ENCODE results near the gene NHSL2. TPM values are rescaled to one million over a fixed set of nuclear protein-coding genes. Genes with fewer than 3 reads are reported as not detected.

NHSL2 gene
- total and polyA plus RNA-seq, 7 experiments from 2014 or later, result 0.18 to 17.0 (median 0.54) TPM

DNA sequence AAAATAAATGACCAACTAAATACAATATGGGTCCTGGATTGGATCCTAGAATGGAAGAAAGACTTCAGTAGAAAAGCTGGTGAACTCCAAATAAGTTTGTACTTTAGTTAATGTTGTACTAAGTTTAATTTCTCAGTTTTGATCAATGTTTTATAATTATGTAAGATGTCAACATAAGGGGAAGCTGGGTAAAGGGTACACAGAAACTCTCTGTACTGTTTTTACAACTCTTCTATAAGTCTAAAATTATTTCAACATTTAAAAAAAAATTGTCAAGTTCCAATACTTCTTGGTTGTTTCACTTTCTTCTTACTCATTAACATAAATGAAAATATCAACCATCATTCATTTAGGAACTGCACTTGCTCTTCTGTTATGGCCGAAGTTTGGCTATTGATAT is 88.9 kb downstream of the NHSL2 start:
- Histone ChIP-seq H3K4me1 (ENCODE audit: control insufficient read depth in 2 of 2, insufficient read depth in 2 of 2, low read length in 2 of 2) (no peaks in the 10 kb centered on the region), H3K27ac (ENCODE audit: low read depth, low read length) (no peak overlapping the region), H3K27me3 (ENCODE audit: control insufficient read depth in 2 of 2, insufficient read depth in 2 of 2, low read length in 2 of 2) (no peaks in the 10 kb centered on the region), H3K36me3 (ENCODE audit: control insufficient read depth in 2 of 3, insufficient read depth in 3 of 3, low read length in 3 of 3) (no peaks in the 10 kb centered on the region), H3K4me3 (ENCODE audit: low read length) (no peak overlapping the region), H3K9me3 (ENCODE audit: control insufficient read depth in 2 of 3, low read length in 3 of 3) (no peaks in the 10 kb centered on the region)
- CTCF ChIA-PET, result interaction anchor here (1.0 to 2.5 kb wide), 4 partner anchors 20 to 131 kb away, joined by 4 to 24 read pairs (median 5); no protein-coding TSS in a partner anchor
- Mint-ChIP-seq H3K27ac (no peak overlapping the region), H3K9me3 (no peaks in the 10 kb centered on the region), H3K4me1 (peaks cover 0 to 8% (median 0%) of the 10 kb centered on the region in 7 donors), H3K4me3 (no peak overlapping the region), H3K27me3 (peaks cover 0 to 26% (median 0%) of the 10 kb centered on the region in 5 donors), H3K36me3 (no peaks in the 10 kb centered on the region)
- intact Hi-C loops (cut with micrococcal nuclease), result loop anchor here (1.0 kb wide), 1 partner anchor 127 kb away; no protein-coding TSS in a partner anchor
- no peak for DNase-seq
- ATAC-seq, result no peak
- POLR2A ChIA-PET, result no interaction called here

DNA sequence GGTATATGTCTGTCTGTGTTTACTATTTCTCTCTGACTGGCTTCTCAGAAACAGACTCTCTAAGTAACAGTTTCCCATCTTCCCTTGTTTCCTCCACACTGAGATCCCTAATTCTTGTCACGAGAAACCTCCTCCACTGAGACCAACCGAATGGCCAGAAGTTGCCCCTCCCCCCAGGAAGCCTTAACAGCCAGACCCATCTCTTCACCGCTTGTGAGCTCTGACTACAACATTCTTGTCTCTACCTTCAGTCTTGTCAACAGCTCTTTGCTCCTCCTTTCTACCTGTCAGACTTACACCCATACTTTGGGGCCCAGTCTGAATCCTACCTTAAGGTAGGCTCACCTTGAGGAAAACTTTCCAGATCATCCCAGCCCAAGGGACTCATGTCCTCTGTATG is 90.8 kb downstream of the NHSL2 start:
- DNase-seq (no peak), ATAC-seq (no peak)
- Histone ChIP-seq H3K36me3 (ENCODE audit: control insufficient read depth in 2 of 3, insufficient read depth in 3 of 3, low read length in 3 of 3) (no peaks in the 10 kb centered on the region), H3K27me3 (ENCODE audit: control insufficient read depth in 2 of 2, insufficient read depth in 2 of 2, low read length in 2 of 2) (no peaks in the 10 kb centered on the region), H3K4me3 (ENCODE audit: low read length) (no peak overlapping the region), H3K27ac (ENCODE audit: low read depth, low read length) (no peak overlapping the region), H3K9me3 (ENCODE audit: control insufficient read depth in 2 of 3, low read length in 3 of 3) (no peaks in the 10 kb centered on the region), H3K4me1 (ENCODE audit: control insufficient read depth in 2 of 2, insufficient read depth in 2 of 2, low read length in 2 of 2) (no peaks in the 10 kb centered on the region)
- Mint-ChIP-seq H3K27me3 (peaks cover 0 to 24% (median 0%) of the 10 kb centered on the region in 5 donors), H3K4me1 (peaks cover 0 to 2% (median 0%) of the 10 kb centered on the region in 7 donors), H3K4me3 (no peak overlapping the region), H3K9me3 (no peaks in the 10 kb centered on the region), H3K27ac (no peak overlapping the region), H3K36me3 (no peaks in the 10 kb centered on the region)
- ChIA-PET CTCF (interaction anchor here (2.6 kb wide), 1 partner anchor 125 kb away, joined by 7 read pairs; no protein-coding TSS in a partner anchor), POLR2A (no interaction called here)
- intact Hi-C loops (cut with micrococcal nuclease), result no loop called here

DNA sequence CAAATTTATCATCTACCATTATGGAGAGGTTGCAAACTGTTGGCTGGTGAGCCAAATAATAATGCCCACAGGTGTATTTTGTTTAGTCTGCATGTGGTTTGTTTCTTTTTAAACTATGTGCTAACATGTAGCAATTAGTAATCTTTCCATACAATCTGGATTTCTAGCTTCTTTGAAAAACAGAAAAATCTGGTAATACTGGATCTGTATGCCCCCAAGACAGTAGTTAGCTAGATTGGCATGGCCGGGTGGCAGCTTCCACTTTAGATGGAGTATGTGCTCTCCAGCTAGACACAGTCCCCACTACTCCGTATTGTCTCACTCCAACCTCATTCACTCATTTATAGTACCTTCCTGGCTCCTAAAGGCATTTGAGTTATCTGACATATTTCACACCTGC is 91.3 kb downstream of the NHSL2 start:
- DNase-seq (no peak), ATAC-seq (no peak)
- ChIA-PET CTCF (interaction anchor here (2.6 kb wide), 1 partner anchor 124 kb away, joined by 7 read pairs; no protein-coding TSS in a partner anchor), POLR2A (no interaction called here)
- Histone ChIP-seq H3K4me1 (ENCODE audit: control insufficient read depth in 2 of 2, insufficient read depth in 2 of 2, low read length in 2 of 2) (no peaks in the 10 kb centered on the region), H3K27me3 (ENCODE audit: control insufficient read depth in 2 of 2, insufficient read depth in 2 of 2, low read length in 2 of 2) (no peaks in the 10 kb centered on the region), H3K36me3 (ENCODE audit: control insufficient read depth in 2 of 3, insufficient read depth in 3 of 3, low read length in 3 of 3) (no peaks in the 10 kb centered on the region), H3K9me3 (ENCODE audit: control insufficient read depth in 2 of 3, low read length in 3 of 3) (no peaks in the 10 kb centered on the region), H3K4me3 (ENCODE audit: low read length) (no peak overlapping the region), H3K27ac (ENCODE audit: low read depth, low read length) (no peak overlapping the region)
- Mint-ChIP-seq H3K4me1 (peaks cover 0 to 2% (median 0%) of the 10 kb centered on the region in 7 donors), H3K27ac (no peak overlapping the region), H3K9me3 (no peaks in the 10 kb centered on the region), H3K27me3 (peaks cover 0 to 24% (median 0%) of the 10 kb centered on the region in 5 donors), H3K4me3 (no peak overlapping the region), H3K36me3 (no peaks in the 10 kb centered on the region)
- intact Hi-C loops (cut with micrococcal nuclease), result no loop called here

DNA sequence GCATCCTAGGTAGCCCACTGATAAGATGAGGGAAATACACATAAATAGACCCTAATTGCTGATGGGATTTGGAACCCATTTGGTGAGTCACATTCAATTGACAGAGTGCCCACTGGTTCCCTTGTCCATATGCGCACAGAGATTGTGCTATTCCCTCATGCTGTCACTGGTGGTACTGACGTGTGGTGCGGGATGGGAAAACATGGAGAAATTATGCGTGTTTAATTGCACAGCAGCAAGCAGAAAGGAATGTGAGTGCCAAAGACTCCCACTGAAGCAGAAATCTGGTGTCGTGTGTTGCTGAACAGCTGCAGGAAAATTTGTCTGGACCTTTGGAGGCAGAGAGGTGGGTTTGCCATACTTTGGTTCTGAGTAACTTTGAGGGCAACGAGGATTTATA is 92.2 kb downstream of the NHSL2 start:
- no peaks in the 10 kb centered on the region for H3K4me1 ChIP-seq (ENCODE audit: control insufficient read depth in 2 of 2, insufficient read depth in 2 of 2, low read length in 2 of 2)
- Mint-ChIP-seq H3K9me3 (no peaks in the 10 kb centered on the region), H3K36me3 (no peaks in the 10 kb centered on the region), H3K4me3 (no peak overlapping the region), H3K27me3 (peaks cover 0 to 24% (median 0%) of the 10 kb centered on the region in 5 donors), H3K27ac (no peak overlapping the region), H3K4me1 (peaks cover 0 to 2% (median 0%) of the 10 kb centered on the region in 7 donors)
- no peaks in the 10 kb centered on the region for H3K27me3 ChIP-seq (ENCODE audit: control insufficient read depth in 2 of 2, insufficient read depth in 2 of 2, low read length in 2 of 2)
- no peak overlapping the region for H3K27ac ChIP-seq (ENCODE audit: low read depth, low read length)
- no peaks in the 10 kb centered on the region for H3K36me3 ChIP-seq (ENCODE audit: control insufficient read depth in 2 of 3, insufficient read depth in 3 of 3, low read length in 3 of 3)
- intact Hi-C loops (cut with micrococcal nuclease), result no loop called here
- CTCF ChIA-PET, result interaction anchor here (2.6 kb wide), 1 partner anchor 123 kb away, joined by 7 read pairs; no protein-coding TSS in a partner anchor
- no peaks in the 10 kb centered on the region for H3K9me3 ChIP-seq (ENCODE audit: control insufficient read depth in 2 of 3, low read length in 3 of 3)
- no peak overlapping the region for H3K4me3 ChIP-seq (ENCODE audit: low read length)
- DNase-seq (no peak), ATAC-seq (no peak)
- POLR2A ChIA-PET, result no interaction called here

DNA sequence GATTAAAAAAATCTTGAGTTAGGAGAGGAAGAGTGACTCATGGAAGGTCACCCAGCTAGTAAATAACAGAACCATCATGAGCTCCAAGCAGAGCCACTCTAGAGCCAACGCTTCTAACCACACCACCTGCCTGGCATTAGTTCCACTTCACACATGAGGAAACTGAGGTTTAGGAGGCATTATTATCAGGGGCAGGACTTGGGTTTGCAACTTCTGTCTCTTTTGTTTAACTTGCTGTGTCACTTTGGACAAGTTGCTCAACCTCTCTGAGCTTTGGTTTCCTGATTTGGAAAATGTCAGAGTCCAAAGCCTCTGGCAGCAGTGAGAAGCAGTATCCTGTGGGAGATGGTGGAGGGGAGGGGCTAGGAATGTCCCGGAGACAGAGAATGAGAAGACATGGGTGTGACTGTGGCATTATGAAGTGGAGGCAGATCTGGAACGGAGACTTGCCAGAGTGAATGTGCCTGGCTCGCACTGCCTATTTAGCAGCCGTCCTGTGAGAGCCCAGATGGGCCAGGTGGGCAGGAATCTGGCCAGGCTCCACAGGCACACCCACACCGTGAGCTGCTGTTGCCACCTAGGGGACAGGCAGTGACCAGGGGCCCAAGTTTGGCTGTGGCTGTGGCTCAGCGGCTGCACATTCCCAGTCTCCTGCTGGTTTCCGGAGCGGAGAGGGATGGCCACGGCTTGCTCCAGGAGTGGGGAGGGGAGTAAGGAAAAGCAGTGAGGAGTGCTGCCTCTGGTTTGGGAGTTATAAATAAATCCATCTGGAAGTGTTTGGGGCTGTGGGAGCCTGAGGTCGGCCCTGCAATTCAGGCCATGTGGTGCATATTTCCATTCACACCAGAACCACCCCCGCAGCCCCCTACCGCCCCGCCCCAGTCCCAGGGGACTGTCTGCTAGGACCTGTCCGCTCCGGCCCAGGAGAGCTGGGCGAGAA is 93.4 kb downstream of the NHSL2 start:
- Mint-ChIP-seq H3K27ac (no peak overlapping the region), H3K4me3 (no peak overlapping the region)
- ATAC-seq, result no peak

DNA sequence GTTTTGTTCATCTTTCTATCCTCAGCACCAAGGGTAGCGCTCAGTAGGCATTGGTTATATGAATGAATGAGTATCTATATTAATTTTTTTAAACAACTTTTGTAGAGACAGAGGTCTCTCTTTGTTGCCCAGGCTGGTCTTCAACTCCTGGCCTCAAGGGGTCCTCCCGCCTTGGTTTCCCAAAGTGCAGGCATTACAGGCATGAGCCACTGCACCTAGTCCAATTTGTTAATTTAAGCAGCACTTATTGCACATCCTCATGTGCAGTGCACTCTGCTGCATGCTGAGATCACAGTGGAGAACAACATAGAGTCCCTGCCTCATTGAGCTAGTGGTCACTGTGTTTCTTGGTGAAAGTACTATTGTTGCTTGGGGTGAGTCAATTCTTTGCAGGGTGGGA is 94.4 kb downstream of the NHSL2 start:
- no peak overlapping the region for H3K27ac Mint-ChIP-seq
- peaks cover 0 to 2% (median 0%) of the 10 kb centered on the region in 7 donors for H3K4me1 Mint-ChIP-seq
- no peak overlapping the region for H3K4me3 ChIP-seq (ENCODE audit: low read length)
- no peaks in the 10 kb centered on the region for H3K4me1 ChIP-seq (ENCODE audit: control insufficient read depth in 2 of 2, insufficient read depth in 2 of 2, low read length in 2 of 2)
- H3K27ac ChIP-seq (ENCODE audit: low read depth, low read length), result no peak overlapping the region
- intact Hi-C loops (cut with micrococcal nuclease), result no loop called here
- no peaks in the 10 kb centered on the region for H3K27me3 ChIP-seq (ENCODE audit: control insufficient read depth in 2 of 2, insufficient read depth in 2 of 2, low read length in 2 of 2)
- DNase-seq (no peak), ATAC-seq (no peak)
- CTCF ChIA-PET, result no interaction called here
- POLR2A ChIA-PET, result no interaction called here
- peaks cover 0 to 29% (median 3%) of the 10 kb centered on the region in 5 donors for H3K27me3 Mint-ChIP-seq
- no peaks in the 10 kb centered on the region for H3K36me3 ChIP-seq (ENCODE audit: control insufficient read depth in 2 of 3, insufficient read depth in 3 of 3, low read length in 3 of 3)
- no peak overlapping the region for H3K4me3 Mint-ChIP-seq
- H3K36me3 Mint-ChIP-seq, result no peaks in the 10 kb centered on the region
- H3K9me3 ChIP-seq (ENCODE audit: control insufficient read depth in 2 of 3, low read length in 3 of 3), result no peaks in the 10 kb centered on the region
- H3K9me3 Mint-ChIP-seq, result peaks cover 0 to 2% (median 0%) of the 10 kb centered on the region in 11 donors

More for the DNA sequence above, 93.4 kb downstream of the NHSL2 start:
- H3K27ac ChIP-seq (ENCODE audit: low read depth, low read length), result no peak overlapping the region
- ChIA-PET CTCF (interaction anchor here (0.8 to 2.6 kb wide), 2 partner anchors 14 to 122 kb away, joined by 3 to 7 read pairs; no protein-coding TSS in a partner anchor), POLR2A (no interaction called here)
- no peak overlapping the region for H3K4me3 ChIP-seq (ENCODE audit: low read length)
- H3K36me3 ChIP-seq (ENCODE audit: control insufficient read depth in 2 of 3, insufficient read depth in 3 of 3, low read length in 3 of 3), result no peaks in the 10 kb centered on the region
- no peaks in the 10 kb centered on the region for H3K27me3 ChIP-seq (ENCODE audit: control insufficient read depth in 2 of 2, insufficient read depth in 2 of 2, low read length in 2 of 2)
- no peak for DNase-seq
- Mint-ChIP-seq H3K4me1 (peaks cover 0 to 2% (median 0%) of the 10 kb centered on the region in 7 donors), H3K9me3 (peaks cover 0 to 2% (median 0%) of the 10 kb centered on the region in 11 donors), H3K36me3 (no peaks in the 10 kb centered on the region), H3K27me3 (peaks cover 0 to 24% (median 0%) of the 10 kb centered on the region in 5 donors)
- H3K9me3 ChIP-seq (ENCODE audit: control insufficient read depth in 2 of 3, low read length in 3 of 3), result no peaks in the 10 kb centered on the region
- intact Hi-C loops (cut with micrococcal nuclease), result no loop called here
- no peaks in the 10 kb centered on the region for H3K4me1 ChIP-seq (ENCODE audit: control insufficient read depth in 2 of 2, insufficient read depth in 2 of 2, low read length in 2 of 2)
